ENCODE results near the gene RIOK3. TPM values are rescaled to one million over a fixed set of nuclear protein-coding genes. Genes with fewer than 3 reads are reported as not detected.
A peak's percentile ranks its signal among the peaks of the same experiment; 100 is the strongest.

The RIOK3 gene
- total RNA-seq, 3 donors from 2014 or later (not counting 1 experiment from before 2014, with no cell fraction given): 164 to 233 (median 182) TPM

DNA sequence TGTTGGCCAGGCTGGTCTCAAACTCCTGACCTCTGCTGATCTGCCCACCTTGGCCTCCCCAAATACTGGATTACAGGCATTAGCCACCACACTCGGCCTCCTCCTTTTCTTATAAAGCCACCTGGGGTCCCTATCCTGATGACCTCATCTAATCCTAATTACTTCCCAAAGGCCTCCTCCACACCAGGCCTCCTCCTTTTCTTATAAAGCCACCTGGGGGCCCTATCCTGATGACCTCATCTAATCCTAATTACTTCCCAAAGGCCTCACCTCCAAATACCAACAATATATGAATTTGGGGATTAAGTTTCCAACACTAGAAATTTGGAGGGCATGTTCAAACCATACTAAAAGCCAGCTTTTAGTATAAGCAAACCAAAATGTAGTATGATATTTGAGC, 40.6 kb downstream of the RIOK3 start:
- Histone ChIP-seq H3K27ac (ENCODE audit: low read length) (no peak overlapping the region), H3K36me3 (ENCODE audit: control insufficient read depth, insufficient read depth, low read length) (no peaks in the 10 kb centered on the region), H3K27me3 (ENCODE audit: control insufficient read depth, insufficient read depth, low read length) (no peaks in the 10 kb centered on the region), H3K4me1 (ENCODE audit: control insufficient read depth, insufficient read depth, low read length) (peaks cover 9% of the 10 kb centered on the region), H3K4me3 (ENCODE audit: low read length) (no peak overlapping the region), H3K9me3 (ENCODE audit: control insufficient read depth, insufficient read depth, low read length) (no peaks in the 10 kb centered on the region)
- ATAC-seq (no peak), DNase-seq (no peak)
- H3K36me3 Mint-ChIP-seq: no peaks in the 10 kb centered on the region
- peaks cover 7 to 8% of the 10 kb centered on the region in 2 donors for H3K4me1 Mint-ChIP-seq
- H3K9me3 Mint-ChIP-seq: no peaks in the 10 kb centered on the region
- H3K4me3 Mint-ChIP-seq: no peak overlapping the region
- no peak overlapping the region for H3K27ac Mint-ChIP-seq
- WGBS (ENCODE audit: insufficient coverage): 89% methylated on average over 1 of the region's 1 CpG
- intact Hi-C loops (cut with micrococcal nuclease): no loop called here
- TF ChIP-seq CTCF (IDR thresholded peaks at IDR 0.05): no peak
- H3K27me3 Mint-ChIP-seq (ENCODE audit: low read depth in 2 of 2): no peaks in the 10 kb centered on the region

DNA sequence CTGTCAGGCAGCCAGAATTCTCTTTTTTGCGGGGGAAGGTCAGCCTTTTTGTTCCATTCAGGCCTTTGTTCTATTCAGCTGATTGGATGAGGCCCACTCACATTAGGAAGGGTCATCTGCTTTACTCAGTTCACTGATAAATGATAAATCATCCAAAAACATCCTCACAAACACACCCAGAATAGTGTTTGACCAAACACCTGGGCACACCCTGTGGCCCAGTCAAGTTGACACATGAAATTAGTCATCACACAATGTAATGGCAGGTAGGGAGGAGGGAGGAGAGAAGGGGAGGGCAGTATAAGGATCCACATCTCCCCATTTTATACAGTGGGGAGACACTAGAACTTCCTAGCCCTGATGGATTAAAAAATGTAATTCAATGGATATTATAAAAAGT, 41.9 kb downstream of the RIOK3 start:
- Mint-ChIP-seq H3K4me1 (peaks cover 17 to 20% of the 10 kb centered on the region in 2 donors), H3K9me3 (no peaks in the 10 kb centered on the region), H3K4me3 (no peak overlapping the region), H3K27me3 (ENCODE audit: low read depth in 2 of 2) (no peaks in the 10 kb centered on the region), H3K36me3 (no peaks in the 10 kb centered on the region), H3K27ac (no peak overlapping the region)
- ATAC-seq (no peak), DNase-seq (no peak)
- no peak for TF ChIP-seq CTCF (IDR thresholded peaks at IDR 0.05)
- Histone ChIP-seq H3K9me3 (ENCODE audit: control insufficient read depth, insufficient read depth, low read length) (no peaks in the 10 kb centered on the region), H3K4me3 (ENCODE audit: low read length) (no peak overlapping the region), H3K4me1 (ENCODE audit: control insufficient read depth, insufficient read depth, low read length) (peaks cover 16% of the 10 kb centered on the region), H3K27me3 (ENCODE audit: control insufficient read depth, insufficient read depth, low read length) (no peaks in the 10 kb centered on the region), H3K27ac (ENCODE audit: low read length) (no peak overlapping the region), H3K36me3 (ENCODE audit: control insufficient read depth, insufficient read depth, low read length) (no peaks in the 10 kb centered on the region)
- WGBS (ENCODE audit: insufficient coverage): 95% methylated on average over 1 of the region's 1 CpG
- intact Hi-C loops (cut with micrococcal nuclease): loop anchor here (5.0 kb wide), 1 partner anchor 622 kb away; no protein-coding TSS in a partner anchor

DNA sequence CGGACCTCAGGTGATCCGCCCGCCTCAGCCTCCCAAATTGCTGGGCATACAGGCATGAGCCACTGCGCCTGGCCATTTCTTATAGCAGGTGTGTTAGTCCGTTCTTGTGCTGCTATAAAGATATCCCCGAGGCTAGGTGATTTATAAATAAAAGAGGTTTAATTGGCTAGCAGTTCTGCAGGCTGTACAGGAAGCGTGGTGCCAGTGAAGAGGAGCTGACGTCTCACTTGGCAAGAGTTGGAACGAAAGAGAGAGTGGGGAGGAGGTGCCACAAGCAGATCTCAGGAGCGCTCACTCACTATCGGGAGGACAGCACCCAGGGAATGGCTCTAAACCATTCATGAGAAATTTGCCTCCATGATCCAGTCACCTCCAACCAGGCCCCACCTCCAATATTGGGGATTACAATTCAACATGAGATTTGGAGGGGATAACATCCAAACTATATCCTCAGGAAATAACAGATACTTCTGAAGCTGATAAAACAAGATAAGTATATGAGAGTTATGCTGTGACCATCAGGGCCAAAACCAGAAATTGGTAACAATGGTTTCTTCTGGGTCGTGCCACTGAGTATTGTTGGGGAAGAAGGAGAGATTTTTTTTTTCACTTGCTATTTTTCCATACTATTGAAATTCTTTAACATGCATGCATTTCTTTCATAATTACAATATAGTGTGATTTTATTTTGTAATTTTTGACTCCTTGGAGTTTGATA, 42.8 kb downstream of the RIOK3 start:
- Histone ChIP-seq H3K27me3 (ENCODE audit: control insufficient read depth, insufficient read depth, low read length) (no peaks in the 10 kb centered on the region), H3K4me3 (ENCODE audit: low read length) (peak overlapping the region; percentile 12), H3K4me1 (ENCODE audit: control insufficient read depth, insufficient read depth, low read length) (peaks cover 16% of the 10 kb centered on the region), H3K27ac (ENCODE audit: low read length) (no peak overlapping the region), H3K9me3 (ENCODE audit: control insufficient read depth, insufficient read depth, low read length) (no peaks in the 10 kb centered on the region), H3K36me3 (ENCODE audit: control insufficient read depth, insufficient read depth, low read length) (no peaks in the 10 kb centered on the region)
- DNase-seq (no peak), ATAC-seq (no peak)
- no peaks in the 10 kb centered on the region for H3K9me3 Mint-ChIP-seq
- TF ChIP-seq CTCF (IDR thresholded peaks at IDR 0.05): no peak
- no peaks in the 10 kb centered on the region for H3K27me3 Mint-ChIP-seq (ENCODE audit: low read depth in 2 of 2)
- peaks cover 17 to 20% of the 10 kb centered on the region in 2 donors for H3K4me1 Mint-ChIP-seq
- intact Hi-C loops (cut with micrococcal nuclease): loop anchor here (5.0 kb wide), 1 partner anchor 621 kb away; no protein-coding TSS in a partner anchor
- H3K36me3 Mint-ChIP-seq: no peaks in the 10 kb centered on the region
- no peak overlapping the region for H3K4me3 Mint-ChIP-seq
- WGBS (ENCODE audit: insufficient coverage): 50% methylated on average over 11 of the region's 12 CpGs
- no peak overlapping the region for H3K27ac Mint-ChIP-seq
